Activated T-cell treated with anti-CD3 and anti-CD28 coated beads, Interleukin-2, amount 50 U/mL, for 1 hour (primary cell): ENCODE measurements around the gene BLID.

ENCODE experiments used
- DNase-seq: peaks from one replicate; pipeline ENCODE4 v3.0.0-alpha.2; 2020

Gene BLID

GRCh38 chr11:122115524-122116379 is at the start of gene BLID:
BLID (minus strand) TSS chr11:122116215; CDS start chr11:122115922, 293 bp downstream.
- no peak for DNase-seq

- DNase-seq, result no peak
Observed at GRCh38 chr11:122163053-122163819, 47.2 kb upstream of the BLID start.

GRCh38 chr11:122162095-122162494 is 46.1 kb upstream of the BLID start:
- DNase-seq, result no peak

- no peak for DNase-seq
Observed at GRCh38 chr11:122160841-122161590, 45.0 kb upstream of the BLID start.

- DNase-seq, result no peak
Observed at GRCh38 chr11:122159861-122160260, 43.8 kb upstream of the BLID start.

- no peak for DNase-seq
Observed at GRCh38 chr11:122159173-122159721, 43.2 kb upstream of the BLID start.

GRCh38 chr11:122158171-122158570 is 42.2 kb upstream of the BLID start:
- no peak for DNase-seq

GRCh38 chr11:122157653-122158161 is 41.7 kb upstream of the BLID start:
- no peak for DNase-seq

GRCh38 chr11:122156940-122157382 is 40.9 kb upstream of the BLID start:
- no peak for DNase-seq

GRCh38 chr11:122155765-122156527 is 39.9 kb upstream of the BLID start:
- DNase-seq, result no peak

GRCh38 chr11:122154994-122155393 is 39.0 kb upstream of the BLID start:
- no peak for DNase-seq

GRCh38 chr11:122154227-122154626 is 38.2 kb upstream of the BLID start:
- DNase-seq, result no peak

GRCh38 chr11:122153746-122154145 is 37.7 kb upstream of the BLID start:
- DNase-seq, result no peak

- DNase-seq, result no peak
Observed at GRCh38 chr11:122150216-122151124, 34.5 kb upstream of the BLID start.

- DNase-seq, result no peak
Observed at GRCh38 chr11:122149202-122149601, 33.2 kb upstream of the BLID start.

GRCh38 chr11:122146475-122146874 is 30.5 kb upstream of the BLID start:
- no peak for DNase-seq

- DNase-seq, result no peak
Observed at GRCh38 chr11:122145715-122146274, 29.8 kb upstream of the BLID start.

- no peak for DNase-seq
Observed at GRCh38 chr11:122144752-122145151, 28.7 kb upstream of the BLID start.

- DNase-seq, result no peak
Observed at GRCh38 chr11:122141725-122142124, 25.7 kb upstream of the BLID start.

GRCh38 chr11:122140500-122140899 is 24.5 kb upstream of the BLID start:
- DNase-seq, result no peak

GRCh38 chr11:122139595-122139866 is 23.5 kb upstream of the BLID start:
- DNase-seq, result no peak
